VCaP (cell line): ENCODE measurements around the gene ABHD6.

Experiments used
- H3K27ac ChIP-seq: fragments of 450-650 bp; 2 replicates; pipeline ENCODE4 v1.5.1; 2017
- CTCF ChIP-seq: fragments of 450-650 bp; conservative IDR thresholded peaks from 2 replicates; pipeline ENCODE4 v1.5.1; 2017; ENCODE audit warnings: mild to moderate bottlenecking, moderate library complexity

The ABHD6 gene

GRCh38 chr3:58323529-58324390 lies 86.2 kb downstream of the ABHD6 start:
- no peak for TF ChIP-seq CTCF
- no peak overlapping the region for H3K27ac ChIP-seq

- TF ChIP-seq CTCF: no peak
These were observed 87.1 kb downstream of the ABHD6 start for GRCh38 chr3:58324391-58325390.

GRCh38 chr3:58325525-58325992 lies 88.0 kb downstream of the ABHD6 start:
- H3K27ac ChIP-seq: no peak overlapping the region

More at GRCh38 chr3:58324391-58325390, 87.1 kb downstream of the ABHD6 start:
- H3K27ac ChIP-seq: no peak overlapping the region

GRCh38 chr3:58326267-58326900 lies 88.8 kb downstream of the ABHD6 start:
- no peak for TF ChIP-seq CTCF
- no peak overlapping the region for H3K27ac ChIP-seq

More at GRCh38 chr3:58325525-58325992, 88.0 kb downstream of the ABHD6 start:
- TF ChIP-seq CTCF: no peak

- TF ChIP-seq CTCF: no peak
These were observed 91.7 kb downstream of the ABHD6 start for GRCh38 chr3:58329150-58329921.

GRCh38 chr3:58329922-58330413 lies 92.4 kb downstream of the ABHD6 start:
- H3K27ac ChIP-seq: no peak overlapping the region
- no peak for TF ChIP-seq CTCF

More at GRCh38 chr3:58329150-58329921, 91.7 kb downstream of the ABHD6 start:
- H3K27ac ChIP-seq: no peak overlapping the region
